GM18505 (cell line): ENCODE results near the gene NSG2.
"Not testable (repeated sequence)": the region's sequence is repeated elsewhere in the genome, so short reads cannot be mapped to it uniquely, and the experiment has no call there.

Source experiments
- ATAC-seq: cut with Tn5 transposase; IDR thresholded peaks from one replicate; pipeline ENCODE4 v1.9.1; 2021; ENCODE audit not compliant: unreplicated experiment
- POLR2A ChIP-seq: IDR thresholded peaks from 4 replicates; pipeline ENCODE4 v1.6.1; 2011; ENCODE audit warnings: borderline replicate concordance; ENCODE audit not compliant: insufficient read depth, insufficient read length; ENCODE audit errors: extremely low read depth

The NSG2 gene

DNA sequence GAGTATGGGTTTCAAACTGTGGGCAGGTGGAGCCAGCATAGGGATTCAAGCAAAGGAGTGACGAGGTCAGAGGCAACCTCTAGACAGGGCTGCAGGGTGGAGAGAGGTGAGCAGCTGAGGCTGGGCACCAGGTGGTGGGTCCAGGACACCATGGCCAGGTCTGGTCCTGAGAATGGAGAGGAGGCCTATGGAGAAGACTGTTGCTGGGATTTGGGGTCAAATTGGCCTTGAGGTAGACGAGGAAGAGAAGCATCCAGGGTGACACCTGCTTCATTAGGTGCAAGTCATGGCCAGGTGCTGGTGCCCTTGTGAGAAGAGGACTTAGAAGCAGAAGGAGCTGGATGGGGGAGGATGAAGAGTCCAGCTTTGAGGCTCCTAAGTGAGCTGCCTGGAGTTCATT is 99.6 kb downstream of the NSG2 start:
- no peak for ATAC-seq
- no peak for TF ChIP-seq POLR2A

DNA sequence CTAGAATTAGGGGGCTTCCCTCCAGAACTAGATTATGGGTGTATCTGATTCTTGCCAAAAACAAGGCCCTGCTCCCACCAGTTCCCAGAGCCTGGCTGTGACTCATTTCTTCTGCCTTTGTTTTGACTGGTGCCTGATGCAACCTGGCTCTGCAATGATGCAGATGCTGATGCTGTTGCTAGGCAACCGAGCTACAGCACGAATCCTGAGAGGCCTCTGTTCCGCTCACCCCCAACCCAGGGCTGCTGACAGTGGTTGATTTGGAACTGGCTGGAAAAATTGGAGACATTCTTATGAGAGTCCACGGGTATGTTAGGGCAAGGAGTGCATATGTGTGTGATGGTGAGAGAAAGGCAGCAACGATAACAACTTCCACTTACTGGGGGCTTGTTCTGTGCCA is 100.3 kb downstream of the NSG2 start:
- no peak for ATAC-seq
- TF ChIP-seq POLR2A: no peak

DNA sequence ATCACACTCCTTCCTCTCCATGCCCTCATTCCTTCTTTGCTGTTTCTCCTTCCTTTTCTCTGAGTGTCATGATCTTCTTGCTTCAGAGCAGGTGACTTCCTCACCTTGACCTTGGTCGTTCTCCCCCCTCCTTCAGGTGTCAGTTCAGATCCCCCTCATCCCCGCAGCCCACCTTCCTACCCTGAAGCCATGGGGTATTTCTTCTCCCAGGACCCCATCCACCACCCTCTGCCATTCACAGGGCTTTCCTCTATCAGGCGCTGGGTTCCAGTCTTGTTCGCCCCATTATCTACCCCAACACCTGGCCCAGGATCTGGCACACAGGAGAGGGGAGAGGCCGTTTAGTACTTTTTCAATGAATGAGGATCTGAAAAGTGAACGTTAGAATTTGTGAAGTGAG is 101.0 kb downstream of the NSG2 start:
- no peak for TF ChIP-seq POLR2A
- no peak for ATAC-seq

DNA sequence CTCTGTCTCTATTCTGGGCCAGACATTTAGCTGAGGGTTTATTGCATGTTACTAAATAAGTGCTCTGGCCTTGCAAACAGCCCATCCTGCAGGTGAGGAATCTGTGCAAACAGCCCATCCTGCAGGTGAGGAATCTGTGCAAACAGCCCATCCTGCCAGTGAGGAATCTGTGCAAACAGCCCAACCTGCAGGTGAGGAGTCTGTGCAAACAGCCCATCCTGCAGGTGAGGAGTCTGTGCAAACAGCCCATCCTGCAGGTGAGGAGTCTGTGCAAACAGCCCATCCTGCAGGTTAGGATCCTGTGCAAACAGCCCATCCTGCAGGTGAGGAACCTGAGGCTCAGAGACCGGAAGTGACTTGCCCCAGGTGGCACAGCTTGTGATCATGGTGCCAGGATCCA is 101.5 kb downstream of the NSG2 start:
- not testable (repeated sequence) for ATAC-seq

DNA sequence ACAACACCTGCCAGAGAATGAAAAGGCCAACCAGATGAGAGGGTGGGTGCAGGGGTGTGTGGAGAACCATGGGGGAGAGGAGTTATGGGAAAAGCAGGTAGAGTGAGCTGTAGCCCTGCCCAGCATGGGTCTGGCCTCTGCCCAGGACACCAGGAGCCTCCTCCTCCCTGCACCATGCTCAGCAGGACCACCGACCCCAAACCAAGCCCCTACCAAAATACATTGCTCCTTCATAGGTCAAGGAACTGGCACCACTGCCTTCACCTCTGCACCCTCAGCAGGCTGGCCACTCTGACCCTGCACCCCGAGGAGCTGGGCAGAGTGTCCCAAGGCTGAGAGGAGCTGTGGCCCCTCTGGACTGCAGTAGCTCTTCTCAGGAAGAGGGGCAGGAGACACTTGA is 102.0 kb downstream of the NSG2 start:
- no peak for TF ChIP-seq POLR2A
- ATAC-seq: no peak

DNA sequence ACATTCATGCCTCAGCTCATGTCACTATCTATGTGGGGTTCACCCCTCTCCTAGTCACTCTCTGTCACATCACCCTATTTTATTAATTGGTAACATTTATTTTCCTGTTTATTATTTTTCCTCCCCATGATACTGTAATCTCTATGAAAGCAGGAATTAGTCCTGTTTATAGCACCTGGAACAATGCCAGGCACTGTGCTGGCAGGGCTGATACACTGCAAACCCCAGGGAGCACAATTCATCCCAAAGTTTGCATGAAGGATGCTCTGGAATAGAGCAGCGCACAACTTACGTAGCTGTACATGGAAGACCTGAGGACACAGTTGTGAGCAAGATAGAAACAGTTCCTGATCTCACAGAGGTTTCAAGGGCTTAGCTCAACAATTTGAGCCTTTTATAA is 103.2 kb downstream of the NSG2 start:
- no peak for ATAC-seq
- no peak for TF ChIP-seq POLR2A

DNA sequence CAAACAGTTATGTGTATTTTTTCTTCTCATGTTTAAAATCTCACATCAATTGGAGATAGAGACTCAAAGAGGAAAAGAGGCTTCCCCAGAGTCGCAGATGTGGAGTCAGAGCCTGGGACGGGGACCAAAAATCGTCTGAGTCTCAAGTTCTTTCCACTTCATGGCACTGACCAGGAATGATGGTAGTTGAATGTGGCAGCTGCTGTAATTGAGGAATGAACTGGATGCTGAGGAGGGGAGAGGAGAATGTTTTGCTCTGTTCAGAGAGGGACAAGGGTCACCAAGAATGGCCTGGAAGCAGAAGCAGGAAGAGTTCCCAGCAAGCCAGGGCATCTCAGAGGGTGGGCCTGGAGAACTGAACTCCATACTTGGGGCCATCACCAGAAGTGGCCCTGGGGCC is 103.9 kb downstream of the NSG2 start:
- TF ChIP-seq POLR2A: no peak
- ATAC-seq: no peak

DNA sequence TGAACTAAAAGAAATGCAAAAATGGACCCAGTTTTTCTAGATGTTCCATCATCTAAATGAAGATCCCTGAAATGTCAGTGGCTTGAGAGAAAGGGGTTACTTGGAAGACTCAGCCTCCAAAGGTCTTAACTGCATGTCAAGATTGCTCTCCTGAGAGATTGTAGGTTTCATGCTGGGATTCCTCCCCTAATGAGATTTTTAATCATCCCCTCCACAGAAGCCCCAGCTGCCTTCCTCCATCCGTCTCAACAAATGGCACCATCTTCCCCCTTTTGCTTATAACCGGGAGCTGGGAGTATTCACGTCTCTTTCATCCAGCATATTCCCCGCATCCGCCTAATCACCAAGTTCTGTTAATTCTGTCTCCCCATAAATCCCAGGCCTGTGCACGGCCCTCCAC is 104.5 kb downstream of the NSG2 start:
- TF ChIP-seq POLR2A: no peak
- no peak for ATAC-seq

DNA sequence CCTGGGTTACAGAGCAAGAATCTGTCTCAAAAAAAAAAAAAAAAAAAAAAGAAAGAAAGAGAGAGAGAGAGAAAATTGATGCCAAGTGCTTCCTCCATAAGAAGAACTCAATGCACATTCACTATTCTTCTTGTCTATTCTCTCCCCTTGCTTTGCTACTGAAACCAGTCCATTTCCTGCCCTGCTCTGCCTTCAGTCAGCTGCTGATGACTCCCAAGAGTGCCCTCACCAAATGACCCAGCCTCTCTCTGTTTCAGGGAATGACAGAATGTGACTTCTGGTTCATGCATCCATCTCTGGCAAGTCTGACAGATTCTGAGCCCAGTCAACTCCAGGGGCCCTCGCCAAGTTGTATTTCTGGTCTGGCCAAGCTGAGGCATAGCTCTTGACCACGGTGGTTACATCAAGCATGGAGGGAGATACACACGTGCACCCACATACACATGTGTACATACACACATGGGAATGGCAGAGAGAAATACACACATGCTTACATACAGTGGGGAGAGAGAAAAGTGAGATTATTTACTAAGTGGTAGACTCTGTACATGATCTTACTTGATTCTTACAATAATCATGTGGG is 106.2 kb downstream of the NSG2 start:
- TF ChIP-seq POLR2A: no peak
- no peak for ATAC-seq

DNA sequence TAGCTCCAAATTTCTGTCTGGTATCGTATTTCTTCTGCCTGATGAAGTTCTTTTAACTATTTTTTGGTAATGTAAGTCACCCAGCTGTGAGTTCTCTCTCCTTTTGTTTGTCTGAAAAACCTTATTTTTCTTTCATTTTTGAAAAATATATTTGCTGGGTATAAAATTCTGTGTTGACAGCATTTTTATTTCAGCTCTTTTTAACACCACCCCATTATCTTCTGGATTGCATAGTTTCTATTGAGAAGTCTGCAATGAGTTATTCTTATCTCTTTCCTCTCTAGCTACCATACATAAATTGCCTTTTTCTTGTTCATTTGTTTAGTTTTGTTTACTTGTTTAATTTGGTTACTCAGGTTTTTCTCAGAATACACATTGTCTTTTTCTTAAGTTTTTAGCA is 109.1 kb downstream of the NSG2 start:
- no peak for TF ChIP-seq POLR2A
- ATAC-seq: no peak

DNA sequence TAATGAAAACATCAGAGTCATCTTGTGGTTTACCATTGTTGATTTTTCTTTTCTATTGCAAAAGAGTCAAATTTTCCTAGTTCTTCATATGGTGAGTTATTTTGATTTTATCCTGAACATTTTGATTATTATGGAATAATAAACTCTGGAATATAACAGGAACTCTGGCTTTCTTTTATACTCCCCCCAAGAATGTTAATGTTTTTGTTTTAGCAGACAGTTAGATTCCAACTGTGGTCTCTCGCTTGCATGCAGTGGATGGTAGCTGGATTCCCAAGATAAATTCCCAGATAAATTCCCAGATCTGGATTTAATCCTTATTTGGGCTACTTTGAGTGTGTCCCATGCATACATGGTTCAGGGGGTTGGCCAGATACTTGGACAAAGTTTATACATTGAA is 109.8 kb downstream of the NSG2 start:
- TF ChIP-seq POLR2A: no peak
- no peak for ATAC-seq

DNA sequence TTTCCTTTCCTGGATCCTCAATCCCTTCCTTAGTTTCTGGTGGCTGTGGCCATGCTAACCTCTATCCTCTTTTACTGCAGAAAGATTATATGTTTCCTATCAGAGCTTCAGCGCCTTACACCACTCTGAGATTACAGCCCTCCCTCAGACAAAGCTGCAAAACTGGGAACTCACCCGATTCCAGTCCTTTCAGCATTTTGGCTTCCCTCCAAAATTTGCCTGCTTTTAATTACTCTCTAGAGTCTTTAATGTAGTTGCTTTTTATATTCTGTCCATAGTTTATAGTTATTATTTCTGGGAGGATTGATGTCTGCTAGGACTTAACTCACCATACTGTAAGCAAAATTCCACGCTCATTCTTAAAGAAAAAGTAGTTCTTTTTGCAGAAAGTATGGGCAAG is 110.2 kb downstream of the NSG2 start:
- ATAC-seq: no peak
- TF ChIP-seq POLR2A: no peak

DNA sequence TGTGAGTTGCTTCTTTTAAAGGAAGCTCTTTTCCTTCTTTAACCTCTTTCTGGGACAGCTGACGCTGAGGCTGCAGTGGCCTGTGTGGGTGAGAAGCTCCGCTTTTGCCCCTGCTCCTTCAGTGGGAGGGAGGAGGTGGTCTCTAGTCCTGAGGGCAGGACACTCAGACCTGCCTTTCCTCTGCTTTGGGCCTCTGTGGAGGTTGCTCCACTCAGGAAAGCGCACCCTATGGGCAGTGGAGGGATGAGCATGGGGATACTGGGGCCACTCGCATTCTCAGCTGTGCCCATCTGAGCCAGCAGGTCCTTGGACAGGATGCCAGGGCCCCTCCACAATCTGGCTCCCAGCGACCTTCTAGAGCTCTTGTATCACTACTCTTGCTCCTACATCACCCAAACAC is 111.5 kb downstream of the NSG2 start:
- TF ChIP-seq POLR2A: no peak
- no peak for ATAC-seq
